ENCODE results near the gene DYNLL2.

The DYNLL2 gene

GRCh38 chr17:58082341-58082869 is 814 bp upstream of the DYNLL2 start:
- peak overlapping the region; percentile 8 for H3K4me3 ChIP-seq (ENCODE audit: low read depth, low read length)
- DNase-seq (ENCODE audit: low read depth): no peak
- no peak for TF ChIP-seq CTCF (IDR thresholded peaks at IDR 0.05; ENCODE audit: low read depth, low read length, missing control alignments)
- in situ Hi-C loops (cut with HindIII; ENCODE audit: low sequenced_read_pairs): no loop called here

DNA sequence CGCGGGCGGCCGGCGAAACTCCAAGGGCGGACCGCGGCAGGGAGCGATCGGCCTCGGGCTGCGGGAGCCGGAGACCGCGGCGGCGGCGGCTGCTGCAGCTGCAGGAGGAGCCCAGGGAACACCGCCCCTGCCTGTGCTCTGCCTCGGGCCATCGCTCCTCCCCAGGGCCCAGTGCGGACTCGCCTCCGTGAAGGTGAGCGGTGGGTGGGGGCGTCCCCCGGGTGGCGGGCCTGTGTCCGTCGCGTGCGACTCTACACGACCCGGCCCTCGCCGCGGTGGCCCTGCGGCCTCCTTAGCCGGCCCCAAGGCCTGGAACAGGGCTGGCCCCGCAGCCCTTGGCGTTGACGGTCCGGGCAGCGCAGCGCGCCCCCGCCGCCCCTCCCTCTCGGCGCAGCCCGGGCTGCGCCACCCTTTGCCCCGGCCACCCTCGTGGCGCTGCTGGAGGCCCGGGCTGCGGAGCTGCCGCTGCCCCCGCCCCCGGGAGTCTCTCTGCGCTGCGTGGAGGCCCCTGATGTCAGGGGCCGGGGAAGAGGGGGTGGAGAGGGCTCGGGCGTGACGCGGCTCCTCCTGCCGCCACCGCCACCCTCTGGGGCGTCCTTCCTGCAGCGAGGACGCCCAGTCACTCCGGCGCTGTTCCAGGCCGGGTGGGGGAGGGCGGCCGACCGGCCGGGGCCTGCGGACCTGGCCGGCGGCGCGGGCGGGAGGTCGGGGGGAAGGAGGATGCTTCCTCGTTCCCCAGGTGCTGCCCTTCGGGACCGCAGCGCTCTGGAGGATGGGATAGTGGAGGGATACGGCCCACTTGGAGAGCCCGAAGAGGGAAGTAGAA is 485 bp downstream of the DYNLL2 start:
- peak overlapping the region; percentile 56 for H3K4me3 ChIP-seq (ENCODE audit: low read depth, low read length)
- no peak for TF ChIP-seq CTCF (IDR thresholded peaks at IDR 0.05; ENCODE audit: low read depth, low read length, missing control alignments)
- no peak for DNase-seq (ENCODE audit: low read depth)
- in situ Hi-C loops (cut with HindIII; ENCODE audit: low sequenced_read_pairs): no loop called here

DNA sequence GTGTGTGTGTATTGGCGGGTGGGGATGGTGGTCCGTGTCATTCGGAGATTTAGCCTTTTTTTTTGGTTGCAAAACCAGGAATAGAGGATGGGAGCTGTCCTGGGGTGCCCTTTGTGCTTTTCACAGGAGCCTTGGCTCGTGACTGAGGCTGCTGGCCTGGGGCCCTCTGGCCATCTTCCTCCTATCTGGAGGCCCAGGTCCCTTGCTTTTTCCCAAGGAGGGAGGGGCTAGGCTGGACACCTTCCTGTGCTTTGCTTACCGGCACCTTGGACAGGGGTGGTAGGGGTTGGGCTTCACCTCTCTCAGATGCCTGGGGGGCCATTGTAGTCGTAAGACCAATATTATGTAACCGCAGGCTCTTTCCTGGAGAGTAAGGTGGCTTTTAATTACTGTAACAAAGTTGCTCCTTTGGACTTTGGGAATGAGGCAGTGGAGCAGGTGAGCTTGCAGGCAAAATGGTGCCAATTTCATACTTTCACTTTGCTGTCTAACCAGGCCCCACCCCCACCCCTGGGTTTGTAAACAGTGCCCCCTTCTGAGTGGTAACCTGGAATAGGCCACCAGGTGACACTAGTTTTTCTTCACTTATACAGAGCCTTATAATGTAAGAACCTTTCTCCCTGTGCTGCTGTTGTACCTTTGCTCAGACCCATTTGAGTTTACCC is 1.2 kb downstream of the DYNLL2 start:
- no peak for DNase-seq (ENCODE audit: low read depth)
- peak overlapping the region; percentile 56 for H3K4me3 ChIP-seq (ENCODE audit: low read depth, low read length)
- in situ Hi-C loops (cut with HindIII; ENCODE audit: low sequenced_read_pairs): no loop called here
- TF ChIP-seq CTCF (IDR thresholded peaks at IDR 0.05; ENCODE audit: low read depth, low read length, missing control alignments): peak; percentile 13

- no peak for DNase-seq (ENCODE audit: low read depth)
- TF ChIP-seq CTCF (IDR thresholded peaks at IDR 0.05; ENCODE audit: low read depth, low read length, missing control alignments): peak; percentile 1
- in situ Hi-C loops (cut with HindIII; ENCODE audit: low sequenced_read_pairs): no loop called here
- H3K4me3 ChIP-seq (ENCODE audit: low read depth, low read length): peak overlapping the region; percentile 56
These were observed 2.0 kb downstream of the DYNLL2 start for GRCh38 chr17:58085039-58085715.

GRCh38 chr17:58086953-58087352 is 3.7 kb downstream of the DYNLL2 start:
- H3K4me3 ChIP-seq (ENCODE audit: low read depth, low read length): no peak overlapping the region
- DNase-seq (ENCODE audit: low read depth): no peak
- no peak for TF ChIP-seq CTCF (IDR thresholded peaks at IDR 0.05; ENCODE audit: low read depth, low read length, missing control alignments)
- in situ Hi-C loops (cut with HindIII; ENCODE audit: low sequenced_read_pairs): no loop called here

GRCh38 chr17:58088624-58089023 is 5.4 kb downstream of the DYNLL2 start:
- H3K4me3 ChIP-seq (ENCODE audit: low read depth, low read length): no peak overlapping the region
- DNase-seq (ENCODE audit: low read depth): no peak
- TF ChIP-seq CTCF (IDR thresholded peaks at IDR 0.05; ENCODE audit: low read depth, low read length, missing control alignments): no peak
- in situ Hi-C loops (cut with HindIII; ENCODE audit: low sequenced_read_pairs): no loop called here

Measured in astrocyte of the cerebellum (primary cell).